AG04449 (cell line): Measurements from ENCODE around the gene C2CD2.

ENCODE experiments used
- CTCF ChIA-PET: fragments of 350-600 bp; formaldehyde crosslinking; extraction: SDS; loops from one replicate; lab custom pipeline; 2021; ENCODE audit warnings: antibody characterized with exemption; lab: Yijun Ruan, JAX
- POLR2A ChIA-PET: fragments of 400-600, 350-600 bp; formaldehyde crosslinking; extraction: SDS; loops from one replicate; lab custom pipeline; 2020; ENCODE audit warnings: antibody characterized with exemption, inconsistent platforms; lab: Yijun Ruan, JAX
- DNase-seq: peaks from one replicate; pipeline ENCODE4 v3.0.0-alpha.2; 2010; ENCODE audit warnings: low read depth, low spot score
- H3K4me3 ChIP-seq: 2 replicates; pipeline ENCODE4 v1.5.1; 2011; ENCODE audit warnings: low read depth, mild to moderate bottlenecking, control low read depth, low read length
- CTCF ChIP-seq: IDR thresholded peaks from one replicate; pipeline ENCODE4 v1.5.1; 2011; ENCODE audit warnings: mild to moderate bottlenecking, moderate library complexity, low read length, control low read depth, inconsistent platforms; ENCODE audit not compliant: insufficient read depth; ENCODE audit errors: missing control alignments

C2CD2 gene

GRCh38 chr21:41933313-41934079, 20.3 kb downstream of the C2CD2 start:
- no peak overlapping the region for H3K4me3 ChIP-seq
- POLR2A ChIA-PET = no interaction called here
- no peak for TF ChIP-seq CTCF
- no peak for DNase-seq
- CTCF ChIA-PET = interaction anchor here (0.8 to 2.0 kb wide), 11 partner anchors 8 to 548 kb away, joined by 3 to 8 read pairs (median 4); no protein-coding TSS in a partner anchor

GRCh38 chr21:41932576-41933312, 21.1 kb downstream of the C2CD2 start:
- ChIA-PET CTCF (interaction anchor here (1.2 to 2.0 kb wide), 9 partner anchors 8 to 320 kb away, joined by 3 to 8 read pairs (median 4); no protein-coding TSS in a partner anchor), POLR2A (no interaction called here)
- no peak for TF ChIP-seq CTCF
- H3K4me3 ChIP-seq = no peak overlapping the region
- no peak for DNase-seq

- POLR2A ChIA-PET = no interaction called here
- TF ChIP-seq CTCF = peak; percentile 21
- DNase-seq = peak; percentile 40
- CTCF ChIA-PET = interaction anchor here (1.2 to 2.0 kb wide), 6 partner anchors 9 to 320 kb away, joined by 3 to 8 read pairs (median 4); no protein-coding TSS in a partner anchor
- H3K4me3 ChIP-seq = no peak overlapping the region
These were observed 21.6 kb downstream of the C2CD2 start for GRCh38 chr21:41932191-41932575.

GRCh38 chr21:41931041-41931451, 22.8 kb downstream of the C2CD2 start:
- no peak for DNase-seq
- POLR2A ChIA-PET = no interaction called here
- CTCF ChIA-PET = no interaction called here
- no peak overlapping the region for H3K4me3 ChIP-seq
- no peak for TF ChIP-seq CTCF

GRCh38 chr21:41929248-41929647, 24.6 kb downstream of the C2CD2 start:
- TF ChIP-seq CTCF = no peak
- POLR2A ChIA-PET = no interaction called here
- DNase-seq = no peak
- H3K4me3 ChIP-seq = no peak overlapping the region
- CTCF ChIA-PET = interaction anchor here (0.9 to 4.0 kb wide), 4 partner anchors 14 to 188 kb away, joined by 3 to 15 read pairs (median 4); no protein-coding TSS in a partner anchor
